HG03280 (cell line): ENCODE results near the gene PLEKHA5.

Experiments
- ATAC-seq: cut with Tn5 transposase; IDR thresholded peaks from one replicate; pipeline ENCODE4 v1.9.1; 2021; ENCODE audit warnings: mild to moderate bottlenecking, moderate library complexity; ENCODE audit not compliant: unreplicated experiment

The PLEKHA5 gene

DNA sequence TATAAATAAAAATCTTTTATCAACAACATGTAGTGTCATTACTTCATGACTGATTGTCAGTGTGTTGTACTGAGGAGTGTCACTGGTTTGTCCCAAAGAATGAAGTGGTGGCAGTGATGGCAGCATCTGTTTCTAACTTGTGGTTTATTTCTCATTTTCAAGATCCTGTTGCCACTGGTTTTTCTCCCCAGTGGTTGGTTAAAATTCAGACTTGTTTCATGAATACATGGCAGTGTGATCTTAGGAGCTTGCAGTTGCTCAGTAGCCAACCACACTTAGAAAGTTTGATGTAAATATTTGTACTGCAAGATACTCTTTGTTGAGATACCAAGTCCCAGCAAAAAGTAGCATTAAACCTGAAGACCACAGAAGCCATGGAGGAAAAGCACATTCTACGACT lies 69.8 kb downstream of the PLEKHA5 start:
- ATAC-seq: no peak

DNA sequence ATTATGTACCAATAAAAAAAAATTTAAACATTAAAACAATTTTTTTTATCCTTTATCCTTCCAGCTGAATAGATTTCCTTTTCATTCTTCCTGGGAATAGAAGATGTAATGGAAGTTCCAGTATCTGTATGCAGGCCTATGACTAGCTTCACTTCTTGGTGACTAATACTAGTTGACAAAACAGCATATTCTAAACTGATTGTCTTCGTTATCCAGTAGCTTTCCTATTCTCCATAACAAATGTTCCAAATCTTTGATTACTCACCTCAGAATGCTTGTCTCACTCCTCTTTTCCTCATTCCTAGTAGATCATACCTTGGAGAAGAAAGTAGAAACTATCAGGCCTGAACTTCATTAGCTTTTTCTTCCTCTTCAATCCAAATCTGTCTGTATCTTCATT lies 70.7 kb downstream of the PLEKHA5 start:
- ATAC-seq: no peak

DNA sequence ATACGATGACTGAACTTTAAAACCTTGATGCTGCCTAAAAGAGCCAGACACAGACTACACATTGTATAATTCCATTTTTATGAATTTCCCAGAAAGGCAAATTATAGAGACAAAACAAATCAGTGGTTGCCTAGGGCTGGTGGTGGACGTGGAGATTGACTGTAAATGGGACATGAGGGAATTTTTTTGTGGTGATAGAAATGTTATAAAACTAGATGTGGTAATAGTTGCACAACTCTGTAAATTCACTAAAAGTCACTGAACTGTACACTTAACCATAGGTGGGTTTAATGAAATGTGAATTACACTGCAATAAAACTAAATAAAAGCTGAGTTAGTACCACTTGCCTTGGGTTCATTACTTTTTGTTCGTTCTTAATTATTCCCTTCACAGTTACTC lies 72.1 kb downstream of the PLEKHA5 start:
- ATAC-seq: no peak

DNA sequence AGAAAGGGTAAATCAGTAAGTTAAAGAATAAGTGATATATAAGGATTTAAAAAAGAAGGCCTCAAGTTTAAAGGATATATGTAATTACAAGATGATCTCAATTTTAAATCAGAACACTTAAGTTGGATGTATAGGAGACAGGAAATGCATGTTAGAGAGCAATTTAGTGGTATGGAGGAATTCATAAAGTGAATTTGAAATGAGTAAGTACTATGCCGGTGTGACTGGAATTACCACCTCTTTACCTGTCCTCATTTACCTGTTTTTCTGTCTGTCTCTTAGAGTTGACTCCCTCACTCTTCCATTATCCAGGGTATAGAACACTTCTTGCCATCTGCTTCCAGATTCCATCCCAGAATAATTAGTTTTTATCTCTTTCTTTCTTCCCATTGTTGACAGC lies 73.5 kb downstream of the PLEKHA5 start:
- no peak for ATAC-seq

DNA sequence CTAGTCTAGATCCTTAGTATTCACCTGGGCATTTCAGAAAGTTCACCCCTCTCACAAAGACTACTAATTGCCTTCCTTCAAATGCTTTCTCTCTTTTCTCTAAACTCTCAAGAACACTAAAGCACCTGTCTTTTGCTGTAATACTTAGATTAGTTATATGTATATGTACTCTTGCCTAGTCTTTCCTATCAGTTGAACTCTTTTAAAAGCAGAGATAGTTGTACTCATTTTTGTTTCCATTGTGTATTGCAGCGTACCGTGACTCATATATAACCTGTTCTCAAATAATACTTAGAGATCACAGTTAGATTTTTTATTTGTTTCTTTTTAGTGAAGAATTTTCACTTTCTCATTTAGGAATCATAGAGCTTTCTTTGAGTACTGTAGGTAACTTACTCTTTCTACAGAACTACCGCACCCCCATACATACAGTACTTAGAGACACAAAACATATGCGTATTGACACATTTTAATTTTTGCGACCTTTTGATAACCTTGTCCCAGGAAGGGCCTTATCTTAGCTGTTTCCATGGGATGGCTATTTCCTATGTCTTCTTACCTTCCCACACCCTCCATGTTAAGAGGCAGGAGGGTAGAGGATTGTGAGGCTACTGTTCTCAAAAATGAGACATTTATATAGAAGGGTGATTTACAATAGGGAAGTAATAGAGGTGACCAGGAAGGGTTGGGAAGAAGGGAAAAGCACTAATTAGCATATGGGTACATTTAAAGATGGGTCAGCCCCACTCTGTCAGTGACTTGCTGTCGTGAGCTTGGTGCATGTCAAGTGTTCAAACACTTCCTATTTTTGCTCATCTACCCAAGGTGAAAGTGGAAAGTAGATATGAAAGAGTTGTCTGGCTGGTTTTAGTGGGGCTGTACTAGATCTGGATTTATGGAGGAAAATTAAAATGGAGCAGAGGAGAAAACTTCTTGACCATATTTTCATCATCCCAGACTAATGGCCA lies 74.3 kb downstream of the PLEKHA5 start:
- ATAC-seq: no peak

DNA sequence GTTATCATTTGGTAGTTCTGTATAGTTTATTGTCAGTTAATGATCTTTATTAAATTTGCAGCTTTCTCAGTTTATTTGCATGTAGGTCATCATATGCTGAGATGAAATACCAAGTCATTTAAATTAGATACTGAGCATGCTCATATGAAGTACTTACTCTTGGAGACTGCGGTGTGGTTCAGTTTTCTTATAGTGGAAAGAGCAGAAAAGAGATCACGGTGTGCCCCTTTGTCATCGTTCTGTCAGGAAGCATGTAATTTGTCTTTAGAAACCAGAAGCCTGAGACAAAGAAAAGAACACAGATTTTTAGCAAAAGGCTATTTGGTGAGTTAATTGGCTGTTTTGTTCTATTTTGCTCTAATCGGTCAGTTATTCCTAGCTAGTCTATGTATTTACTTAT lies 75.6 kb downstream of the PLEKHA5 start:
- ATAC-seq: no peak

DNA sequence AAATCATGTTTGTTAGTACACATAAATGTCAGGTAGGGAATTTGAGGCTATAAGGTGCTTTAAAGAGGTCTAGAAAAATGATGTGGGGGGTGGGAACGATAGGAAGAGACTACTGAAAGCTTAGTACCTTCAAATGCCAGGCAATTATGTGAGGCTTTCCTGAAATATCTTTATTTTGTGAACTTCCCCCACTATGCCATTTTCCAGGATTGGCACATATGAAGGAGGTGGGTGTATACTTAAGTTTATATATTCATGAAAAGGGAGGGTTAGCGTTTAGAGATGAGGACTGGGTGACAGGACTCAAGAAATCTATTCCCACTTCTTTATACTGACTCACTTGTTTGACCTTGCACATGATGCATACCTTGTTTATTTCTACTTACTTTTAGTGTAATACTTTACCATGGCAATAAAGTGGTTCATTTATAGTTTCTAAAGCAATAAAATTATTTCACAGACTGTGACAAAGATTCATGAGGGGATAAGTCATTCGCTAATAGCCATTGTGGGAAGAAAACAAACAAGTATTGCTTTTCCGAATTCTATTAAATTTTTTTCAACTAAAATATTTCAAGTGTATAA lies 77.1 kb downstream of the PLEKHA5 start:
- ATAC-seq: no peak

DNA sequence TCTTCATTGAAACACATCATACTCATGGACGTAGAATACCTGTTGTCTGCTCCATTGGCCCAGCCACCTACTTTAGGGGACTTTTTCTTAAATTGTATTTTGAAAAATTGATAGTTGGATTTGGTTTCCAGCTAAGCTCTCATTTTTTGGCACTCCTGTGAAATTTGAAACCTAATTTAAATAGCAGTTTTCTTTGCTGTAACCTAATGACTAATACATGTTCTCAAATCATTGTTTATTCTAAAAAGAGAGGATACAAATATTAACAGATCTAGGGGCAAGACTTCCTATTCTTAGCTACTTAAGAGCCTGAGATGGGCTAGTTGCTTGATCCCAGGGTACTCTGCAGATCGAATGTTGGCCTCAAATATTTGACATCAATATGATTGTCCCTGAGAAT lies 78.9 kb downstream of the PLEKHA5 start:
- ATAC-seq: no peak

DNA sequence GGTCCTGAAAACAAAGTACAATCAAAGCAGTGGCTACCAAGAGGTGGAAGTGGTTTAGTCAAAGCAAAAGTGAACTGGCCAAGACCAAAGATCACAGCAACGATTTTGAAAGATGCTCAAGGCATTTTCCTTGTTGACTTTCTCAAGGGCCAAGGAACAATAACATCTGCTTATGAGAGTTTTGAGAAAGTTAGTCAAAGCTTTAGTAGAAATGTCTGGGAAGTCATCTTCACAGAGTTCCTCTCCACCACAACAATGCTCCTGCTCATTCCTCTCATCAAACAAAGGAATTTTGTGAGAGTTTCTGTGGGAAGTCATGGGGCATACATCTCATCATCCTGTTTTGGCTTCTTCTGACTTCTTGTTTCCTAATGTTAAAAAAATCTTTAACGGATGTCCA lies 80.1 kb downstream of the PLEKHA5 start:
- ATAC-seq: no peak

DNA sequence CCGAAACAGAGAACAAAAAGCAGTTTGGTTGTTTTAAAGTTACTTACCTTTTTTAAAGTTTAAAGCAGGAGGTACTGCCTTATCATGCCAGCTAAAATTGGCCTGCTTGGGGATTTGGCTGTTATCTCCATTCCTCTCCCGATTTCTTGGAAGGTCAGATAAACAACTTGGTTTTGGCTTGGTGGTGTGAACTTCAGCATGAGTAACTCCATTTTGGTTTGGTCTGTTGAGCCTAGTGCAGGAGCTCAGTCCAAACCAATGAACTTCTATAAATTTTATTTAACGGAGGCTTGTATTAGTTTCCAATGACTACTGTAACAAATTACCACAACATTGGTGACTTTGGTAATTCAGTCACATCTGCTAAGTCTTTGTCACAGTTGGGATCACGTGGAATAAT lies 82.3 kb downstream of the PLEKHA5 start:
- no peak for ATAC-seq

DNA sequence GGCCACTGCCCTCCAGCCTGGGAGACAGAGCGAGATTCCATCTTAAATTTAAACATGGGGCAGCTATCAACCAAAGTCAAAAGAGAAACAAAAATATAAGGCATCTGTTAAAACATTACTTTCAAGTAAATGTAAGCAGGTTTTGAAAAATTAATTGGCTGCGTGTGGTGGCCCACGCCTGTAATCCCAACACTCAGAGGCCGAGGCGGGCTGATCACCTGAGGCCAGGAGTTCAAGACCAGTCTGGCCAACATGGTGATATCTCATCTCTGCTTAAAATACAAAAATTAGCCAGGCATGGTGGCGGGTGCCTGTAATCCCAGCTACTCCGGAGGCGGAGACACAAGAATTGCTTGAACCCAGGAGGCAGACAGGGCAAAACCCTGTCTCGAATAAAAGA lies 82.7 kb downstream of the PLEKHA5 start:
- ATAC-seq: no peak

DNA sequence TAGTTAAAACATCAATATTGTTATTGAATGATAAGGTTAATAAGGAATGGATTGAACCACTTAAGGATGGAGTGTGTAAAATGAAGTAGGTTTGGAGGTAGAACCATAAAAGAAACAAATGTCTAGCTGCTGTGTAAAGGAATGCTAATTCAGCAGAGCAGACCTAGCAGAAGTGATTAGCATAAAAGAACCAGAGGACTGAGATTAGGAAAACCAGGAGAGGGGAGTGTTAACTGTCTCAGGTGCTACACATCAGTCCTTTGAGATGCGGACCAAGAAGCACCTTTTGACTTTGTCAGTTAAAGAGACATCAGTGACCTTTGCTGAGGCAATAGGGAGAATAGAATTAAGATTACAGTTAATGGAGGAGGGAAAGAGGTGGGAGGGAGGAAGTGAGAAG lies 84.5 kb downstream of the PLEKHA5 start:
- no peak for ATAC-seq

DNA sequence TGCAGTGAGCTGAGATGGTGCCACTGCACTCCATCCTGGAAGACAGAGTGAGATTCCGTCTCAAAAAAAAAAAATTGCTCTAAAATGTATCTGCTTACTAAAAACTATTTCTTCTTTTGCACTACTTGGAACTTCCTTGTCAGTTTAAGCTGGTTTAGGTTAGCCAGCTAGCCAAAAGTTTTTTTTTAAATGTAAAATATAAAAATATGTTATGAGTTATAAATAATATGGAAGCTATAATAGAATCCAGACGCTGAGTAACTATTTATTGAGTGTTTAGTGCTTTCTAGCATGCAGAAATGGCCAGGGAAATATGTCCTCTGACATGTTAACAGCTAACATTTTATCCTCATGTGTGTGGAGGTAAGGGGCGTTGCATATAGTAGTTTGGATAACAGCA lies 85.6 kb downstream of the PLEKHA5 start:
- ATAC-seq: no peak

DNA sequence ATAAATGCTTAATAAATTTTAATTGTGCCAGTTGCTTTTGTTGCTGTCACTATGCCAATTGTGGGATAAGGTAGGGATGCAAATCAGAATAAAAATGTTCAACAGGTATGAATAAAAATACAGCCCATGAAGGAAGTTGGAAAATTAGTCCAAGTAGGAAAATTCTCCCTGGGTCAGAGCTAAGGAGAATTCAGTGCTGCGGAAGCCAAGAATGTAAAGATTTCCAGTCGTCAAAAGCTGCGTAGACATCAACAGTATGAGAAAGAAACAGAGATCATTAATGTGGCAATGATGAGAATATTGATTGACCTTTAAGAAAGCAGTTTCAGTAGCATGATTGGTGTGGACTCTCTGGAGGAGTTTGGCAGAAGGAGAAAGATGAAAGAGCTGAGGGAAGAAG lies 87.9 kb downstream of the PLEKHA5 start:
- no peak for ATAC-seq

DNA sequence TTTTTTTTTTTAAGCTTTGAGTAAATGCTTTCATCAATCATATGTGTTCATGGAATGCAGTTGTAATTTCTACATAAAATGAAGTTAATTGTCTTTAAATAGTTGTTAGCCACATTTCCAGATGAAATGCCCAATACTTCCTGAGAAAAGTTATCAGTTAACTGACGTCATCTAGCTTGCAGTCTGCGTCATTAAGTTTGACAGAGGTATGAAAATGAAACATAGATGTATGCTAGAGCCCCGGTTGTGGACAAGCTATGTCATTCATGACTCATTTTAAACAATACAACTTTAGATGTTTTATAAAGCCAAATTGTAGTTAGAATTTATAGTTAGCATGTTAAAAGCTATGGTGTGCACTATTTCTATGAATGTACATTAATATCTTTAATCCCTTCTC lies 90.7 kb downstream of the PLEKHA5 start:
- ATAC-seq: no peak

DNA sequence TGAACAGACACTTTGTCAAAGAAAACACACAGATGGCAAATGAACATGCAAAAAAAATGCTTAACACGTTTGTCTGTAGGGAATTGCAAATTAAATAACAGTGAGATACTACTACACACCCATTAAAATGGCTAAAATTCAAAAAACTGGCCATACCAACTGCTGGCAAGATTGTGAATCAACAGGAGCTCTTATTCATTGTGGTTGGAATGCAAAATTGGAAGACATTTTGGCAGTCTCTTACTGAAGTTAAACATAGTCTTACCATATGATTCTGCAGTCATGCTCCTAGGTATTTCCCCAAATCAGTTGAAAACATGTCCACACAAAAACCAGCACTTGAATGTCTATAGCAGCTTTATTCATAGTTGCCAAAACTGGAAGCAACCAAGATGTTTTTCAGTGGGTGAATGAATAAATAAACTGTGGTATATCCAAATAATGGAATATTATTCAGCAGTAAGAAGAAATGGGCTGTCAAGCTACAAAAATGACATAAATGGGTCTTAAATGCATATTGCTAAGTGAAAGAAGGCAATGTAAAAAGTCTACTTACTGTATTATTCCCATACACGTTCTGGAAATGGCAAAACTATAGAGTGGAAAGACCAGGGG lies 91.4 kb downstream of the PLEKHA5 start:
- ATAC-seq: no peak

DNA sequence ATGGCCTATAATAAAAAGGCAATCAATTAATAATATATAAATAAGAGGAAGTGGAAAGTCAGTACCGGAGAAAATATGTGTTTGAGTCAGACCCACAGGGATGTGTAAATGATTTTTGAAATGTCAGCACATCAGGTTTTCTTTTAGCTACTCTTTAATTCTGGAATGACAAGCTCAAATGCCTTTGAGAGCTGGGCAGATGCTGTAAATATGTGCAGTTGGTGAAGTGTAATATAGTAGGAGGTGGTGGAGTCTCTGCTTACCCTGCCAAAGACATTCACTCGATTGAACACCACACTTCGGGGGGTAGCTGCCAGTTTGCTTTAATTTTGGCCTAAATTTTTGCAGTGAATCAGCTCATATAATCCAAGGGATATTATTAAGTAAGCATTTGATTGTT lies 93.0 kb downstream of the PLEKHA5 start:
- no peak for ATAC-seq

DNA sequence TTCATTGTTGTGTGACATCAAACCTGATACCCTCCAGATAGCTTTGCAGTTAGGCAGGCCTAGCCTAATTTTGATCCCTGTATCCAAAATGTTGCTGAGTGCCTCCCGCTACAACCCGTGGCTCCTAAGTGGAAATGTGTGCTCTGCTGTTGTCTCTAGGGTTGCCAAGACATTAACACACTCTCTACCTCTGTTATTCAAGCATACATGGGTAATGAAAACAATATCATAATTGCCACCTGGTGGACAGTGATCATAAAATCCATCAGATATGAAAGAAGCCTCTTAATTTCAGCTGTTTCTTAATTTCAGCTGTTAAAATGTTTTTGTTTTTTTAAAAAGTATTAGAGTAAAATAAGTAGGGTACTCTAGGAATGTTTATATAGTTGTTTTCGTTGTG lies 93.5 kb downstream of the PLEKHA5 start:
- ATAC-seq: no peak

DNA sequence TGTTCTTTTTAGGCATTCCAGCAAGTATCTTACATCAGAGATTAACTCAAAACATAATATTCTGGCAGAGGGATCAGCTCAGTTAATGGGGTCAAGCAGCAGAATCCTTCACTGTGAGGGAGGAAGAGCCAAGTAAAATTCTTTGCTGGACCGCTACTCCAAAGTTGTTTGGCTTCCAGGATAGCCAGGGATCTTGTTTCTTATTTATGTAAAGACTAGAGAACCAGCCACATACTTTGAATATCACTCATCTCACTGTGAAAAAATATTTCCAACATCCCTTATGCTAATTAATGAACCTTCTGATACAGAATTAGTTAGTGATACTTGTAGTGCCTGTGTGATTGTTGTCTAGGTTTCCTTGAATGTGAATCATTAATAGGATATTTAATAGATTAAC lies 94.2 kb downstream of the PLEKHA5 start:
- ATAC-seq: no peak

DNA sequence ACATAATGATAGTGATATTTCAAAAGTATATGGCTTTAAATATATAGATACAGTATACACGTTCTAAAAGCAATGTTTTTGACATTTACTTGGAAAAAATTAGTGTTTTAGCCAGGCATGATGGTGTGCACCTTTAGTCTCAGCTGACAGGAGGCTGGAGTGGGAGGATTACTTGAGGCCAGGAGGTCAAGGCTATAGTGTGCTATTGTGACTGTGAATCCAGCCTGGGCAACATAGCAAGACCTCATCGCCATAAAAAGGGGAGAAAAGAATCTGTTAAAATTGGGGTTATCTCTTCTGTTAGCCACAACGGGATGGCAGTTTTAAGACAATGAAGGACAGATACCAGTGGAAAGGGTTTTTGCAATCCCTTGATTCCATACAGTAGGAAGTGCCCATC lies 95.2 kb downstream of the PLEKHA5 start:
- no peak for ATAC-seq

DNA sequence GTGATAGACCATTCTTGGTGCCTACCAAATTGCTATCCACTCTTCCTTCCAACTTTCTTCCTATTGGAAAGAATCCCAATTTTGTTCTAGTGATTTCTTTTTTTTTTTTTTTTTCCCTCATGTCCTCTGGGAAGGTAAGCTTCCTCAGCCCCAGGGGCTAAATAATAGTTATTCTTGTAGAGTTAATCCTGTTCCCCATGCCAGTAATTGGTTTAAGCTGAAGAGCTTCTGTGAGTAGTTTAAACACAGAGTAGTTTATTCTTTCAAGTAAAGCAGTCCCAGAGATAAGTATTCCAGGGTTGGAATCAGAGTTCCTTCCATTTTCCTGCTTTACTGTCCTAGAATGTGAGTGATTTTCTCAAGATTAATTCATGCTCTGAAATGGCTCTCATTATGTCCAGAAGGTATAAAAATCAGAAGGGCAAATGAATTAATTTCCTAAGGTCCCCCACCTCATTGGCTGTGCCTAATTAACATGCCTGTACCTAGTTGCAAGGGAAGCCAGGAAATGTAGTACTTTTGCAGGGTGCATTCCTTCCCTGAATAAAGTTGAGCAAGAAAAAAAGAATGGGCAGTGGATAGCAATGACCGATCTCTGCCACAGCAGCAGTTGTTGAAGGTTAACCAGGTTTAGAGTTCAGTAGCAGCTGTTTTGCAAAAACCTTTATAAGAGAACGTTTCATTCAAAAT lies 97.8 kb downstream of the PLEKHA5 start:
- no peak for ATAC-seq

DNA sequence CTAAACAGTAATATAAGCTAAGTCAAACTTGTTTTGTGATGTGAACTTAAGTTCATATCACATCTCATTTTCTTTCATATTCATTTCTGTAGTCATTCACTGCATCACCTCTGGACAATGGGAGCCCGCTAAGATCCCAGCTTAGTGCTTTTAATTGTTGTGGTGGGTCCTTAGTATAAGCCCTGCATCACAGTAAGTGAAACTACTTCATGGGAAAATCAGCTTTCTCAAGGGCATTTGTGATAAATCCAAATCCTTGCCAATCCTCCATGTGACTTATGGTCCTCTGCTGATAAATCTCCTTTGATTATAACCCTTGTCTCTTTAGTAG lies 98.3 kb downstream of the PLEKHA5 start:
- ATAC-seq: no peak
